Measurements from ENCODE around the gene ZFYVE16. TPM values are rescaled to one million over a fixed set of nuclear protein-coding genes. Genes with fewer than 3 reads are reported as not detected.
A peak's percentile ranks its signal among the peaks of the same experiment; 100 is the strongest.

Gene ZFYVE16
- total and polyA plus RNA-seq, 12 donors = 8.3 to 52.6 (median 42.8) TPM

GRCh38 chr5:80406980-80407734, 707 bp upstream of the ZFYVE16 start:
- no peaks in the 10 kb centered on the region for H3K9me3 ChIP-seq
- DNase-seq (peak; percentile 21 to 23), ATAC-seq (peak in 4 of 8 donors; percentile 23 to 86 (median 82))
- no peak for TF ChIP-seq CTCF (IDR thresholded peaks at IDR 0.05)
- peak overlapping the region; percentile 44 to 97 (median 88) for H3K4me3 ChIP-seq
- 14 to 21% methylated on average over 31 of the region's 31 CpGs for WGBS, 2 donors
- peaks cover 0 to 7% (median 0%) of the 10 kb centered on the region in 9 donors for H3K36me3 ChIP-seq
- intact Hi-C loops (cut with DNase I) = loop anchor here in 2 of 10 donors (5.0 to 10.0 kb wide), 2 partner anchors 150 to 152 kb away; partner anchors contain the start of gene SERINC5 (in 2 of the 2)
- peaks cover 0 to 52% (median 40%) of the 10 kb centered on the region in 9 donors for H3K4me1 ChIP-seq
- H3K27me3 ChIP-seq = no peaks in the 10 kb centered on the region
- H3K27ac ChIP-seq = peak overlapping the region; percentile 83 to 99 (median 98)

GRCh38 chr5:80408484-80409366, 861 bp downstream of the ZFYVE16 start:
- peaks cover 0 to 22% (median 0%) of the 10 kb centered on the region in 9 donors for H3K36me3 ChIP-seq
- TF ChIP-seq CTCF (IDR thresholded peaks at IDR 0.05) = peak in 1 of 9 donors; percentile 50
- H3K27ac ChIP-seq = peak overlapping the region; percentile 83 to 99 (median 98)
- H3K4me3 ChIP-seq = peak overlapping the region; percentile 32 to 97 (median 88)
- H3K4me1 ChIP-seq = peaks cover 0 to 56% (median 40%) of the 10 kb centered on the region in 9 donors
- ATAC-seq (peak; percentile 61 to 83 (median 72)), DNase-seq (peak; percentile 64 to 73)
- no peaks in the 10 kb centered on the region for H3K9me3 ChIP-seq
- 5 to 6% methylated on average over 24 of the region's 24 CpGs for whole genome bisulfite sequencing, 2 donors
- no peaks in the 10 kb centered on the region for H3K27me3 ChIP-seq
- intact Hi-C loops (cut with DNase I) = loop anchor here in 2 of 10 donors (5.0 to 10.0 kb wide), 2 partner anchors 151 to 154 kb away; partner anchors contain the start of gene SERINC5 (in 2 of the 2)

GRCh38 chr5:80409367-80409966, 1.6 kb downstream of the ZFYVE16 start:
- Histone ChIP-seq H3K27ac (peak overlapping the region in 7 of 10 donors; percentile 15 to 99 (median 98)), H3K36me3 (peaks cover 0 to 28% (median 0%) of the 10 kb centered on the region in 9 donors), H3K4me1 (peaks cover 0 to 58% (median 40%) of the 10 kb centered on the region in 9 donors), H3K27me3 (no peaks in the 10 kb centered on the region), H3K9me3 (no peaks in the 10 kb centered on the region), H3K4me3 (peak overlapping the region in 8 of 10 donors; percentile 82 to 97 (median 88))
- WGBS, 2 donors = 48% methylated on average over 6 of the region's 6 CpGs
- intact Hi-C loops (cut with DNase I) = loop anchor here in 2 of 10 donors (5.0 to 10.0 kb wide), 2 partner anchors 152 to 155 kb away; partner anchors contain the start of gene SERINC5 (in 2 of the 2)
- ATAC-seq = no peak
- no peak for DNase-seq
- no peak for TF ChIP-seq CTCF (IDR thresholded peaks at IDR 0.05)

All from heart right ventricle (tissue), 16 donors.